Liver (tissue), 9 donors: ENCODE measurements around the gene CCBE1. TPM values are rescaled to one million over a fixed set of nuclear protein-coding genes. Genes with fewer than 3 reads are reported as not detected.

Experiments
- DNase-seq: peaks from one replicate; pipeline ENCODE4 v3.0.0-alpha.2; 2017; ENCODE audit warnings: low spot score
- H3K27ac ChIP-seq, 2 donors: one replicate each; pipeline ENCODE4 v1.7.0; 2013; ENCODE audit warnings: inconsistent platforms in 2 of 2, low read length in 2 of 2, control low read depth in 1 of 2, low read depth in 1 of 2, mild to moderate bottlenecking in 1 of 2
- H3K27me3 ChIP-seq, 4 donors: one replicate each; pipeline versions ENCODE4 v1.6.1 to v1.7.0; 2013; ENCODE audit warnings: low read length in 3 of 4, inconsistent platforms in 1 of 4, mild to moderate bottlenecking in 1 of 4, moderate library complexity in 1 of 4; ENCODE audit not compliant: control insufficient read depth in 4 of 4, insufficient read depth in 4 of 4
- H3K36me3 ChIP-seq, 4 donors: one replicate each; pipeline versions ENCODE4 v1.6.1 to v1.7.0; 2013; ENCODE audit warnings: low read length in 3 of 4, mild to moderate bottlenecking in 3 of 4, low read depth in 1 of 4, moderate library complexity in 1 of 4; ENCODE audit not compliant: control insufficient read depth in 4 of 4, insufficient read depth in 3 of 4
- H3K4me1 ChIP-seq, 4 donors: one replicate each; pipeline versions ENCODE4 v1.6.1 to v1.7.0; 2013; ENCODE audit warnings: low read length in 3 of 4, mild to moderate bottlenecking in 3 of 4, moderate library complexity in 1 of 4; ENCODE audit not compliant: control insufficient read depth in 4 of 4, insufficient read depth in 4 of 4
- H3K4me3 ChIP-seq, 3 donors: one replicate each; pipeline versions ENCODE4 v1.6.1 to v1.7.0; 2013; ENCODE audit warnings: low read length in 3 of 3, control low read depth in 1 of 3, low read depth in 1 of 3, mild to moderate bottlenecking in 1 of 3
- H3K9ac ChIP-seq, 2 donors: one replicate each; pipeline ENCODE4 v1.7.0; 2013; ENCODE audit warnings: low read length in 2 of 2, mild to moderate bottlenecking in 2 of 2, moderate library complexity in 2 of 2, control low read depth in 1 of 2, low read depth in 1 of 2
- H3K9me3 ChIP-seq, 4 donors: one replicate each; pipeline versions ENCODE4 v1.6.1 to v1.7.0; 2013; ENCODE audit warnings: low read length in 3 of 4; ENCODE audit not compliant: control insufficient read depth in 4 of 4
- EGR1 ChIP-seq, 2 donors: IDR thresholded peaks; 2 replicates each; pipeline ENCODE4 v1.6.1; 2016 to 2018; ENCODE audit warnings: antibody characterized with exemption in 2 of 2, low read depth in 2 of 2
- FOXA1 ChIP-seq: IDR thresholded peaks from 2 replicates; pipeline ENCODE4 v1.6.1; 2016; ENCODE audit warnings: antibody characterized with exemption
- FOXA2 ChIP-seq: IDR thresholded peaks from 2 replicates; pipeline ENCODE4 v1.6.1; 2016; ENCODE audit warnings: antibody characterized with exemption
- GABPA ChIP-seq, 2 donors: IDR thresholded peaks in 1 of 2; conservative IDR thresholded peaks in 1 of 2; 2 replicates each; pipeline ENCODE4 v1.6.1; 2016; ENCODE audit warnings: antibody characterized with exemption in 2 of 2, mild to moderate bottlenecking in 1 of 2, moderate library complexity in 1 of 2
- HNF4A ChIP-seq, 2 donors: conservative IDR thresholded peaks; 2 replicates each; pipeline ENCODE4 v1.6.1; 2016; ENCODE audit warnings: antibody characterized with exemption in 2 of 2, mild to moderate bottlenecking in 2 of 2
- HNF4G ChIP-seq: IDR thresholded peaks from 2 replicates; pipeline ENCODE4 v1.6.1; 2016; ENCODE audit warnings: antibody characterized with exemption
- JUND ChIP-seq, 2 donors: IDR thresholded peaks; 2 replicates each; pipeline ENCODE4 v1.6.1; 2016; ENCODE audit warnings: antibody characterized with exemption in 2 of 2
- NR2F2 ChIP-seq: IDR thresholded peaks from 2 replicates; pipeline ENCODE4 v1.6.1; 2016; ENCODE audit warnings: antibody characterized with exemption
- RAD21 ChIP-seq, 2 donors: IDR thresholded peaks; 2 replicates each; pipeline ENCODE4 v1.6.1; 2016; ENCODE audit warnings: antibody characterized with exemption in 2 of 2, mild to moderate bottlenecking in 2 of 2
- RXRA ChIP-seq, 2 donors: IDR thresholded peaks; 2 replicates each; pipeline ENCODE4 v1.6.1; 2017 to 2018; ENCODE audit warnings: antibody characterized with exemption in 2 of 2, mild to moderate bottlenecking in 1 of 2
- SP1 ChIP-seq: IDR thresholded peaks from 2 replicates; pipeline ENCODE4 v1.6.1; 2018; ENCODE audit warnings: antibody characterized with exemption, mild to moderate bottlenecking
- TAF1 ChIP-seq: conservative IDR thresholded peaks from 2 replicates; pipeline ENCODE4 v1.6.1; 2016; ENCODE audit warnings: antibody characterized with exemption, mild to moderate bottlenecking
- YY1 ChIP-seq: IDR thresholded peaks from 2 replicates; pipeline ENCODE4 v1.6.1; 2016; ENCODE audit warnings: antibody characterized with exemption, mild to moderate bottlenecking
- WGBS: extraction: QIAGEN DNeasy Blood & Tissue Kit; methylation state at CpG from one replicate; pipeline ENCODE4 v1.1.7; 2013; 5-methylcytosine and 5-hydroxymethylcytosine counted together
- polyA plus RNA-seq, 2 donors: library from polyadenylated mRNA; stranded (reverse) in 1 of 2; unstranded in 1 of 2; fragments of 200-250 nt in 1 of 2; fragments of >200 nt in 1 of 2; fragmentation: Nextera tagmentation in 1 of 2; extraction: Ambion mirVana in 1 of 2; gene quantifications; one replicate each; pipeline versions ENCODE4 v1.2.1 to v1.2.3, GENCODE V29; 2013 to 2015
- total RNA-seq, 2 donors: library from RNA; depleted of rRNA; stranded (reverse); fragments of >200 nt; gene quantifications; one replicate each; pipeline ENCODE4 v1.2.3, GENCODE V29; 2014
- TF ChIP-seq, protein P1 (sequence below): fragments of 150-350 bp; IDR thresholded peaks from 2 replicates; pipeline ENCODE4 v1.5.1; 2017; ENCODE audit warnings: improper control_type of control experiment, low read depth, low read length; ENCODE audit not compliant: missing input control
- TF ChIP-seq, protein P2 (sequence below): IDR thresholded peaks from 2 replicates; pipeline ENCODE4 v1.6.1; 2016; ENCODE audit warnings: antibody characterized with exemption
- TF ChIP-seq, protein P3 (sequence below): IDR thresholded peaks from 2 replicates; pipeline ENCODE4 v1.6.1; 2016; ENCODE audit warnings: antibody characterized with exemption
- TF ChIP-seq, protein P4 (sequence below): IDR thresholded peaks from 2 replicates; pipeline ENCODE4 v1.6.1; 2016; ENCODE audit warnings: antibody characterized with exemption
- TF ChIP-seq, protein P5 (sequence below): IDR thresholded peaks from 2 replicates; pipeline ENCODE4 v1.6.1; 2016; ENCODE audit warnings: antibody characterized with exemption, mild to moderate bottlenecking
- donor health status: healthy.
- donor health status: healthy.
- donor health status: healthy.
- donor health status: healthy.
- donor health status: healthy.

CCBE1 gene
- total and polyA plus RNA-seq, 4 donors: 1.8 to 2.6 (median 2.2) TPM

DNA sequence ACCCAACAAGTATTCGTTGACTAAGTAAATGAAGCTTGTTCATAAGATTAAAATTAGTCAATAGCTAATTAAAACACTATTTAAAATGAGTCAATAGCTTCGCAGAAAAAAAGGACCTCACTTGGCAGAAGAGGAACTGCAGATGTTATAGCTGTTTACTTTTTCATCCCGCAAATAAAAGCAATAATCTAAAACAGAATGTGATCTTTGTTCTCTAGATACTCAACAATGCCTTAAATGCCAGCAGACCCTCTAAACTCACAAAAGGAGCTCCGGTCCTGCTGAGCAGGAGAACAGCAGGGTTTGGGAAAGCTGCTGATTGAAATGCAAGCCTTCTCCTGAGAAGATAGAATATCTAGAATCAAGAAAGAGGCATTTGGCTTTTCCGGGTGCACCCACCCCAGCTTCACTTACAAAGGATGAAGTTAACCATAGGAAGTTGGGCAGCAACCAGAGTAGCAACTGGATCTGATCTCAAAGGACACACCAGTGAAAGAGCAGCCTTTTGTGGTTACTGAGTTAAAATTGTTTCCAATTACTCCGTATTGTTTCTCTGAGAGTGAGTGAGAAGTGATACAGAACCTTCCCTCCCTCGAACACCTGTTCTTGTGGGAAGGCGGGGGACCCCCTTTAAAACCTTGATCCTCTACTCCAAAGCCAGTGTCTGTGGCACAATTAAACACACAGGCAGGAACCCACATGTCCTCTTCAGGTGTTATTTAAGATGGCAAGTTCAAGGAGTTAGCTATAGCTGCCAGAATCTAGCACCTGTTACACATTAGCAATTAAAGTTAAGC, 6.8 kb downstream of the CCBE1 start:
- Histone ChIP-seq H3K9ac (no peak overlapping the region), H3K4me1 (no peaks in the 10 kb centered on the region), H3K27me3 (peaks cover 0 to 9% (median 2%) of the 10 kb centered on the region in 4 donors), H3K36me3 (no peaks in the 10 kb centered on the region), H3K27ac (no peak overlapping the region), H3K9me3 (no peaks in the 10 kb centered on the region), H3K4me3 (no peak overlapping the region)
- DNase-seq: no peak
- TF ChIP-seq EGR1 (IDR thresholded peaks at IDR 0.05; ENCODE audit: low read depth in 2 of 2): no peak
- no peak for TF ChIP-seq SP1
- no peak for TF ChIP-seq YY1
- 30% methylated on average over 8 of the region's 8 CpGs for WGBS

DNA sequence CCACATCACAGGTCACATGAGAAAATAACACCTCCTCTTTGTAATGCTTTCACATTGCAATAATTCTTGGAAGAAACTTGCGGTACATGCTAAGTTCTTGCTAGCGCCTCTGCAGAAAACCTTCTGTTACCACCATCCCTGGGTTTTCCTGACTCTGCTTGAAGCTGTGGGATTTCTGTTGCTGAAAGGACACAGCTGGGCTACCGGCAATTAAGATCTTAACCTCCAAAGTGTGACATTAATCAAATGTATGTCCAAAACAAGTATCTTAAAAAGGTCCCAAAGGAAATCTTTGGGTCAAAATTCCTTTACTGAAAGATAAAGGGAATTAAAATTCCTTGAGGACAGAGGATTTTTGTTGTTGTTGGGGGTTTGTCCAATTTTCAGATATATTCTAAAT, 7.5 kb downstream of the CCBE1 start:
- DNase-seq: no peak
- no peaks in the 10 kb centered on the region for H3K4me1 ChIP-seq
- WGBS: 60% methylated on average over 3 of the region's 3 CpGs
- no peak overlapping the region for H3K27ac ChIP-seq
- no peaks in the 10 kb centered on the region for H3K9me3 ChIP-seq
- no peak overlapping the region for H3K4me3 ChIP-seq
- H3K9ac ChIP-seq: no peak overlapping the region
- no peak for TF ChIP-seq EGR1 (IDR thresholded peaks at IDR 0.05; ENCODE audit: low read depth in 2 of 2)
- no peak for TF ChIP-seq NR2F2
- no peak for TF ChIP-seq FOXA2
- no peak for TF ChIP-seq JUND (IDR thresholded peaks at IDR 0.05)
- TF ChIP-seq, protein P1, sequence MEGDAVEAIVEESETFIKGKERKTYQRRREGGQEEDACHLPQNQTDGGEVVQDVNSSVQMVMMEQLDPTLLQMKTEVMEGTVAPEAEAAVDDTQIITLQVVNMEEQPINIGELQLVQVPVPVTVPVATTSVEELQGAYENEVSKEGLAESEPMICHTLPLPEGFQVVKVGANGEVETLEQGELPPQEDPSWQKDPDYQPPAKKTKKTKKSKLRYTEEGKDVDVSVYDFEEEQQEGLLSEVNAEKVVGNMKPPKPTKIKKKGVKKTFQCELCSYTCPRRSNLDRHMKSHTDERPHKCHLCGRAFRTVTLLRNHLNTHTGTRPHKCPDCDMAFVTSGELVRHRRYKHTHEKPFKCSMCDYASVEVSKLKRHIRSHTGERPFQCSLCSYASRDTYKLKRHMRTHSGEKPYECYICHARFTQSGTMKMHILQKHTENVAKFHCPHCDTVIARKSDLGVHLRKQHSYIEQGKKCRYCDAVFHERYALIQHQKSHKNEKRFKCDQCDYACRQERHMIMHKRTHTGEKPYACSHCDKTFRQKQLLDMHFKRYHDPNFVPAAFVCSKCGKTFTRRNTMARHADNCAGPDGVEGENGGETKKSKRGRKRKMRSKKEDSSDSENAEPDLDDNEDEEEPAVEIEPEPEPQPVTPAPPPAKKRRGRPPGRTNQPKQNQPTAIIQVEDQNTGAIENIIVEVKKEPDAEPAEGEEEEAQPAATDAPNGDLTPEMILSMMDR: no peak
- no peak for TF ChIP-seq YY1
- TF ChIP-seq, protein P2, sequence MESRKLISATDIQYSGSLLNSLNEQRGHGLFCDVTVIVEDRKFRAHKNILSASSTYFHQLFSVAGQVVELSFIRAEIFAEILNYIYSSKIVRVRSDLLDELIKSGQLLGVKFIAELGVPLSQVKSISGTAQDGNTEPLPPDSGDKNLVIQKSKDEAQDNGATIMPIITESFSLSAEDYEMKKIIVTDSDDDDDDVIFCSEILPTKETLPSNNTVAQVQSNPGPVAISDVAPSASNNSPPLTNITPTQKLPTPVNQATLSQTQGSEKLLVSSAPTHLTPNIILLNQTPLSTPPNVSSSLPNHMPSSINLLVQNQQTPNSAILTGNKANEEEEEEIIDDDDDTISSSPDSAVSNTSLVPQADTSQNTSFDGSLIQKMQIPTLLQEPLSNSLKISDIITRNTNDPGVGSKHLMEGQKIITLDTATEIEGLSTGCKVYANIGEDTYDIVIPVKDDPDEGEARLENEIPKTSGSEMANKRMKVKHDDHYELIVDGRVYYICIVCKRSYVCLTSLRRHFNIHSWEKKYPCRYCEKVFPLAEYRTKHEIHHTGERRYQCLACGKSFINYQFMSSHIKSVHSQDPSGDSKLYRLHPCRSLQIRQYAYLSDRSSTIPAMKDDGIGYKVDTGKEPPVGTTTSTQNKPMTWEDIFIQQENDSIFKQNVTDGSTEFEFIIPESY: no peak
- no peak for TF ChIP-seq GABPA (IDR thresholded peaks at IDR 0.05 in 1 of 2, conservative IDR thresholded peaks at IDR 0.05 in 1 of 2)
- TF ChIP-seq HNF4A (conservative IDR thresholded peaks at IDR 0.05): no peak
- no peak for TF ChIP-seq FOXA1
- TF ChIP-seq RAD21 (IDR thresholded peaks at IDR 0.05): no peak
- TF ChIP-seq, protein P3, sequence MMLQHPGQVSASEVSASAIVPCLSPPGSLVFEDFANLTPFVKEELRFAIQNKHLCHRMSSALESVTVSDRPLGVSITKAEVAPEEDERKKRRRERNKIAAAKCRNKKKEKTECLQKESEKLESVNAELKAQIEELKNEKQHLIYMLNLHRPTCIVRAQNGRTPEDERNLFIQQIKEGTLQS: no peak
- TF ChIP-seq TAF1: no peak
- TF ChIP-seq, protein P4, sequence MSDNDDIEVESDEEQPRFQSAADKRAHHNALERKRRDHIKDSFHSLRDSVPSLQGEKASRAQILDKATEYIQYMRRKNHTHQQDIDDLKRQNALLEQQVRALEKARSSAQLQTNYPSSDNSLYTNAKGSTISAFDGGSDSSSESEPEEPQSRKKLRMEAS: no peak
- TF ChIP-seq, protein P5, sequence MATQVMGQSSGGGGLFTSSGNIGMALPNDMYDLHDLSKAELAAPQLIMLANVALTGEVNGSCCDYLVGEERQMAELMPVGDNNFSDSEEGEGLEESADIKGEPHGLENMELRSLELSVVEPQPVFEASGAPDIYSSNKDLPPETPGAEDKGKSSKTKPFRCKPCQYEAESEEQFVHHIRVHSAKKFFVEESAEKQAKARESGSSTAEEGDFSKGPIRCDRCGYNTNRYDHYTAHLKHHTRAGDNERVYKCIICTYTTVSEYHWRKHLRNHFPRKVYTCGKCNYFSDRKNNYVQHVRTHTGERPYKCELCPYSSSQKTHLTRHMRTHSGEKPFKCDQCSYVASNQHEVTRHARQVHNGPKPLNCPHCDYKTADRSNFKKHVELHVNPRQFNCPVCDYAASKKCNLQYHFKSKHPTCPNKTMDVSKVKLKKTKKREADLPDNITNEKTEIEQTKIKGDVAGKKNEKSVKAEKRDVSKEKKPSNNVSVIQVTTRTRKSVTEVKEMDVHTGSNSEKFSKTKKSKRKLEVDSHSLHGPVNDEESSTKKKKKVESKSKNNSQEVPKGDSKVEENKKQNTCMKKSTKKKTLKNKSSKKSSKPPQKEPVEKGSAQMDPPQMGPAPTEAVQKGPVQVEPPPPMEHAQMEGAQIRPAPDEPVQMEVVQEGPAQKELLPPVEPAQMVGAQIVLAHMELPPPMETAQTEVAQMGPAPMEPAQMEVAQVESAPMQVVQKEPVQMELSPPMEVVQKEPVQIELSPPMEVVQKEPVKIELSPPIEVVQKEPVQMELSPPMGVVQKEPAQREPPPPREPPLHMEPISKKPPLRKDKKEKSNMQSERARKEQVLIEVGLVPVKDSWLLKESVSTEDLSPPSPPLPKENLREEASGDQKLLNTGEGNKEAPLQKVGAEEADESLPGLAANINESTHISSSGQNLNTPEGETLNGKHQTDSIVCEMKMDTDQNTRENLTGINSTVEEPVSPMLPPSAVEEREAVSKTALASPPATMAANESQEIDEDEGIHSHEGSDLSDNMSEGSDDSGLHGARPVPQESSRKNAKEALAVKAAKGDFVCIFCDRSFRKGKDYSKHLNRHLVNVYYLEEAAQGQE: no peak
- no peak for TF ChIP-seq RXRA (IDR thresholded peaks at IDR 0.05)
- no peak for TF ChIP-seq SP1
- no peak for TF ChIP-seq HNF4G
- H3K27me3 ChIP-seq: peaks cover 0 to 9% (median 2%) of the 10 kb centered on the region in 4 donors
- no peaks in the 10 kb centered on the region for H3K36me3 ChIP-seq
